Esophagus squamous epithelium (tissue), 5 donors: ENCODE measurements around the gene CD22. TPM values are rescaled to one million over a fixed set of nuclear protein-coding genes. Genes with fewer than 3 reads are reported as not detected.
"Not testable (repeated sequence)": the region's sequence is repeated elsewhere in the genome, so short reads cannot be mapped to it uniquely, and the experiment has no call there.

Source experiments
- DNase-seq: peaks from one replicate; lab custom pipeline; 2025; lab: John Stamatoyannopoulos, UW
- H3K27ac ChIP-seq, 4 donors: fragments of 200-600 bp; sonication (generic); one replicate each; pipeline ENCODE4 v1.5.1; 2016 to 2019; ENCODE audit warnings: mild to moderate bottlenecking in 1 of 4
- H3K27me3 ChIP-seq, 4 donors: fragments of 200-600 bp; sonication (generic); 1 replicate in 3 of 4; 2 replicates in 1 of 4; pipeline versions ENCODE4 v1.5.1 to v1.6.0; 2017 to 2021; ENCODE audit warnings: antibody characterized with exemption in 1 of 4
- H3K36me3 ChIP-seq, 3 donors: fragments of 200-600 bp; sonication (generic); one replicate each; pipeline ENCODE4 v1.5.1; 2016 to 2019
- H3K4me1 ChIP-seq, 3 donors: fragments of 200-600 bp; sonication (generic); one replicate each; pipeline ENCODE4 v1.5.1; 2017 to 2019
- H3K4me3 ChIP-seq, 4 donors: fragments of 200-600 bp; sonication (generic); 1 replicate in 3 of 4; 2 replicates in 1 of 4; pipeline ENCODE4 v1.5.1; 2016 to 2019; ENCODE audit warnings: mild to moderate bottlenecking in 2 of 4, moderate library complexity in 1 of 4
- H3K9me3 ChIP-seq, 3 donors: fragments of 200-600 bp; sonication (generic); one replicate each; pipeline ENCODE4 v1.5.1; 2016 to 2019
- CTCF ChIP-seq, 6 experiments: fragments of 450-650 bp in 4 of 6; fragments of 200-600 bp in 2 of 6; sonication (generic) in 2 of 6; IDR thresholded peaks; one replicate each; pipeline ENCODE4 v1.5.1; 2016 to 2019; ENCODE audit warnings: antibody characterized with exemption in 6 of 6, mild to moderate bottlenecking in 4 of 6, moderate library complexity in 4 of 6
- POLR2A ChIP-seq, 4 donors: fragments of 450-650 bp; IDR thresholded peaks; one replicate each; pipeline ENCODE4 v1.6.1; 2017; ENCODE audit warnings: antibody characterized with exemption in 4 of 4, mild to moderate bottlenecking in 4 of 4, moderate library complexity in 3 of 4
- WGBS, 2 donors: methylation state at CpG; one replicate each; pipeline ENCODE4 v1.1.5; 2018; 5-methylcytosine and 5-hydroxymethylcytosine counted together
- intact Hi-C: fragments of 100-400 bp; cut with DNase I; formaldehyde crosslinking; loops from one replicate; pipeline ENCODE4 v1.15.0; 2022
- total RNA-seq, 4 donors: library from RNA; depleted of rRNA; stranded (reverse); fragments of >200 nt; gene quantifications; one replicate each; pipeline ENCODE4 v1.1.0, GENCODE V29; 2016
- donor health status: DM: yes; HTN: yes; CAD: no.

The CD22 gene
- total RNA-seq, 4 donors from 2014 or later: 0.11 to 6.1 (median 1.9) TPM

GRCh38 chr19:35284153-35285094, 44.6 kb upstream of the CD22 start:
- H3K27me3 ChIP-seq: peaks cover 0 to 50% (median 0%) of the 10 kb centered on the region in 4 donors
- H3K4me3 ChIP-seq: no peak overlapping the region
- no peaks in the 10 kb centered on the region for H3K9me3 ChIP-seq
- no peak overlapping the region for H3K27ac ChIP-seq
- peaks cover 4 to 31% (median 8%) of the 10 kb centered on the region in 3 donors for H3K4me1 ChIP-seq
- WGBS, 2 donors: 63 to 87% methylated on average over 13 to 16 of the region's 17 CpGs
- H3K36me3 ChIP-seq: peaks cover 0 to 8% (median 4%) of the 10 kb centered on the region in 3 donors
- TF ChIP-seq CTCF (IDR thresholded peaks at IDR 0.05) (no peak), POLR2A (IDR thresholded peaks at IDR 0.05) (no peak)
- no peak for DNase-seq
- intact Hi-C loops: no loop called here

GRCh38 chr19:35285095-35285449, 43.9 kb upstream of the CD22 start:
- peaks cover 4 to 27% (median 8%) of the 10 kb centered on the region in 3 donors for H3K4me1 ChIP-seq
- no peaks in the 10 kb centered on the region for H3K9me3 ChIP-seq
- DNase-seq: no peak
- no peak for TF ChIP-seq CTCF (IDR thresholded peaks at IDR 0.05)
- no peak for TF ChIP-seq POLR2A (IDR thresholded peaks at IDR 0.05)
- no peak overlapping the region for H3K27ac ChIP-seq
- peaks cover 0 to 2% (median 0%) of the 10 kb centered on the region in 3 donors for H3K36me3 ChIP-seq
- peaks cover 0 to 56% (median 0%) of the 10 kb centered on the region in 4 donors for H3K27me3 ChIP-seq
- H3K4me3 ChIP-seq: no peak overlapping the region
- 9 to 33% methylated on average over 1 of the region's 1 CpG for WGBS, 2 donors
- intact Hi-C loops: no loop called here

GRCh38 chr19:35285465-35285864, 43.5 kb upstream of the CD22 start:
- intact Hi-C loops, H3K36me3 ChIP-seq, H3K4me3 ChIP-seq, H3K9me3 ChIP-seq, H3K27ac ChIP-seq, DNase-seq: not testable (repeated sequence)
- 81 to 91% methylated on average over 3 of the region's 3 CpGs for WGBS, 2 donors
- H3K4me1 ChIP-seq: peaks cover 4 to 24% (median 8%) of the 10 kb centered on the region in 3 donors
- H3K27me3 ChIP-seq: peaks cover 0 to 60% (median 0%) of the 10 kb centered on the region in 4 donors

- H3K9me3 ChIP-seq, H3K36me3 ChIP-seq, H3K4me3 ChIP-seq, intact Hi-C loops, DNase-seq, H3K27ac ChIP-seq: not testable (repeated sequence)
- Histone ChIP-seq H3K4me1 (peaks cover 4 to 17% (median 8%) of the 10 kb centered on the region in 3 donors), H3K27me3 (peaks cover 0 to 66% (median 0%) of the 10 kb centered on the region in 4 donors)
- WGBS, 2 donors: 50 to 69% methylated on average over 5 of the region's 5 CpGs
These were observed 42.9 kb upstream of the CD22 start for GRCh38 chr19:35286101-35286500.

- no peaks in the 10 kb centered on the region for H3K9me3 ChIP-seq
- 81 to 88% methylated on average over 5 to 7 of the region's 10 CpGs for WGBS, 2 donors
- H3K27me3 ChIP-seq: peaks cover 0 to 75% (median 2%) of the 10 kb centered on the region in 4 donors
- H3K4me1 ChIP-seq: peaks cover 0 to 1% (median 0%) of the 10 kb centered on the region in 3 donors
- no peak overlapping the region for H3K27ac ChIP-seq
- no peak for DNase-seq
- TF ChIP-seq CTCF (IDR thresholded peaks at IDR 0.05): no peak
- no peak for TF ChIP-seq POLR2A (IDR thresholded peaks at IDR 0.05)
- H3K4me3 ChIP-seq: no peak overlapping the region
- H3K36me3 ChIP-seq: no peaks in the 10 kb centered on the region
- intact Hi-C loops: no loop called here
These were observed 41.3 kb upstream of the CD22 start for GRCh38 chr19:35287713-35288112.

- WGBS, 2 donors: 52 to 55% methylated on average over 2 of the region's 2 CpGs
- Histone ChIP-seq H3K27me3 (peaks cover 0 to 75% (median 2%) of the 10 kb centered on the region in 4 donors), H3K4me3 (no peak overlapping the region)
These were observed 40.7 kb upstream of the CD22 start for GRCh38 chr19:35288331-35288730.

More at GRCh38 chr19:35288331-35288730, 40.7 kb upstream of the CD22 start:
- Histone ChIP-seq H3K36me3 (no peaks in the 10 kb centered on the region), H3K4me1 (peaks cover 0 to 2% (median 0%) of the 10 kb centered on the region in 3 donors), H3K27ac (no peak overlapping the region), H3K9me3 (no peaks in the 10 kb centered on the region)
- TF ChIP-seq POLR2A (IDR thresholded peaks at IDR 0.05): no peak
- no peak for TF ChIP-seq CTCF (IDR thresholded peaks at IDR 0.05)
- intact Hi-C loops: no loop called here
- no peak for DNase-seq
